Measurements from ENCODE around the gene EBF4. TPM values are rescaled to one million over a fixed set of nuclear protein-coding genes. Genes with fewer than 3 reads are reported as not detected.
"Not testable (repeated sequence)": the region's sequence is repeated elsewhere in the genome, so short reads cannot be mapped to it uniquely, and the experiment has no call there.

EBF4 gene
- total RNA-seq, 1 donor from 2014 or later = 2.5 TPM

DNA sequence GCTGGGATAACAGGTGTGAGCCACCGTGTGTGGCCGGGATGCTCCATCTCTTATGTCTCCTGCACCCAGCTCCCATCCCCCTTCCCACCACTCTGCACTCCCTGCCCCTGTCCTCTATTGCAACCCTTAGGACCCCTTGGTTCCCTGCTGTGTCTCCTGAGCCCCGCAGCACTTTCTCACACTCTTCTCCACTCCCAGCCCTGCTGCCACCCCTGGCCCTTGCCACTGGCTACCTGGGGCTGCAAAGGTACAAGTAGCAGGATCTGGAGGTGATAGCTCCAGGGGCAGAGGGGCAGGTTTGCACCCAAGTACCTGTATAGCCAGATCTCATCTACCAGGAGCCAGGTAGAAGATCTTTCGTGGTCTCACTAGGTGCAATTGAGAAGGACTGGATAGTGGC lies 114.4 kb downstream of the EBF4 start:
- no peak overlapping the region for H3K4me3 ChIP-seq (ENCODE audit: low read depth, low read length)
- DNase-seq (ENCODE audit: low read depth) = no peak
- no peak for TF ChIP-seq CTCF (conservative IDR thresholded peaks at IDR 0.05; ENCODE audit: low read depth, low read length)

DNA sequence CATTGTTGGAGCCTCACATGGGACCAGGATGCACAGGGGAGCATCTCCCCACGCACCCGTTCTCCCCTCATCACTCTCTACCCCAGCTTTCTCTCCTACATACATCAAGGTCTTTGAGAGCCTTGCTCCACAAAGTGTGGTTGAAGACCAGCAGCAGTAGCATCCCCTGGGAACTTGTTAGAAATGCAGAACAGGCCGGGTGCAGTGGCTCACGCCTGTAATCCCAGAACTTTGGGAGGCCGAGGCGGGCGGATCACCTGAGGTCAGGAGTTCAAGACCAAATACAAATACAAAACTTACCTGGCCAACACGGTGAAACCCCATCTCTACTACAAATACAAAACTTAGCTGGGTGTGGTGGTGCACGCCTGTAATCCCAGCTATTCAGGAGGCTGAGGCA lies 115.3 kb downstream of the EBF4 start:
- H3K4me3 ChIP-seq (ENCODE audit: low read depth, low read length); DNase-seq (ENCODE audit: low read depth): not testable (repeated sequence)

GRCh38 chr20:2809690-2810089 lies 117.1 kb downstream of the EBF4 start:
- peak; percentile 56 for DNase-seq (ENCODE audit: low read depth)

More at GRCh38 chr20:2809690-2810089, 117.1 kb downstream of the EBF4 start:
- TF ChIP-seq CTCF (conservative IDR thresholded peaks at IDR 0.05; ENCODE audit: low read depth, low read length) = no peak
- no peak overlapping the region for H3K4me3 ChIP-seq (ENCODE audit: low read depth, low read length)

Other genes with a start within 250 kb of the EBF4 start
- 541 and 1,065 TPM in 2 replicates for gene SNRPB, start 222.0 kb upstream of the EBF4 start, total RNA-seq
- gene ZNF343, start 183.9 kb upstream of the EBF4 start, total RNA-seq = 4.1 and 6.9 TPM in 2 replicates
- gene TMC2, start 156.2 kb upstream of the EBF4 start, total RNA-seq = not detected in 2 replicates
- gene NOP56, start 40.1 kb upstream of the EBF4 start, total RNA-seq = 172 and 318 TPM in 2 replicates
- 99.3 and 123 TPM in 2 replicates for gene IDH3B, start 28.6 kb upstream of the EBF4 start, total RNA-seq
- gene CPXM1, start 107.8 kb downstream of the EBF4 start, total RNA-seq = 38.1 and 39.6 TPM in 2 replicates
- gene C20orf141, start 122.2 kb downstream of the EBF4 start, total RNA-seq = 1.1 TPM in 1 of 2 replicates, not detected in the other
- gene TMEM239, start 123.6 kb downstream of the EBF4 start, total RNA-seq = not detected in 2 replicates
- gene PCED1A, start 147.9 kb downstream of the EBF4 start, total RNA-seq = 12.2 and 37.5 TPM in 2 replicates
- 18.1 and 19.2 TPM in 2 replicates for gene VPS16, start 148.0 kb downstream of the EBF4 start, total RNA-seq
- 34.8 and 40.8 TPM in 2 replicates for gene PTPRA, start 180.7 kb downstream of the EBF4 start, total RNA-seq